SK-MEL-5 (cell line): ENCODE results near the gene SPCS3. TPM values are rescaled to one million over a fixed set of nuclear protein-coding genes. Genes with fewer than 3 reads are reported as not detected.
"Not testable (repeated sequence)": the region's sequence is repeated elsewhere in the genome, so short reads cannot be mapped to it uniquely, and the experiment has no call there.

Experiments used
- DNase-seq: peaks from one replicate; pipeline ENCODE4 v3.0.0-alpha.2; 2016; ENCODE audit warnings: low read depth, low spot score
- in situ Hi-C: cut with HindIII; loops from 2 replicates; pipeline ENCODE4 v1.10.0; 2016; ENCODE audit warnings: low sequenced_read_pairs, high pct_unique_total_duplicates, low pct_unique_long_range_greater_than_20kb
- total RNA-seq: library from RNA; depleted of rRNA; stranded (reverse); fragments of >200 nt; shearing (Covaris generic); gene quantifications from 2 replicates; pipeline ENCODE4 v1.2.3, GENCODE V29; 2014

SPCS3 gene
- total RNA-seq, 1 experiment from 2014 or later = 157 TPM

GRCh38 chr4:176300036-176300435 is 19.7 kb upstream of the SPCS3 start:
- no peak for DNase-seq
- in situ Hi-C loops = no loop called here

DNA sequence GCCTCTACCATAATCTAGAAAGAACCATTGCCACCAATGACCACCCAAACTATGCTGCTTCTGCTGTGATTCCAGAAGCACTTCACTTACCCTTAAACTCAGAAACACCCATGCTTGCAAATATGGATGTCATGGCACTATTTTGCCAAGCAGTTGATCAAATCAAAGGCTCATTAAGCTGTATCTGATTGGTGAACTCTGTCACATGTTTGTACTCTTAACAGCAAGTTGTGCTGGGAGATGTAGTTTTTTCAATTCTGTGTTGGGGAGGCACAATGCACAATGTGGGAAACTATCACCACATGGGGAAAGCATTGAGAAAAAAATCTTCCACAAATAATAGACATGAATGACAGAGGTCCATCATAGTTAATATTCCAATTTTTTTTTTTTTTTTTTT is 19.2 kb upstream of the SPCS3 start:
- no peak for DNase-seq
- in situ Hi-C loops = no loop called here

- in situ Hi-C loops = no loop called here
- DNase-seq = no peak
Measured at GRCh38 chr4:176302283-176303275, 17.2 kb upstream of the SPCS3 start.

GRCh38 chr4:176303938-176304337 is 15.8 kb upstream of the SPCS3 start:
- in situ Hi-C loops = no loop called here

DNA sequence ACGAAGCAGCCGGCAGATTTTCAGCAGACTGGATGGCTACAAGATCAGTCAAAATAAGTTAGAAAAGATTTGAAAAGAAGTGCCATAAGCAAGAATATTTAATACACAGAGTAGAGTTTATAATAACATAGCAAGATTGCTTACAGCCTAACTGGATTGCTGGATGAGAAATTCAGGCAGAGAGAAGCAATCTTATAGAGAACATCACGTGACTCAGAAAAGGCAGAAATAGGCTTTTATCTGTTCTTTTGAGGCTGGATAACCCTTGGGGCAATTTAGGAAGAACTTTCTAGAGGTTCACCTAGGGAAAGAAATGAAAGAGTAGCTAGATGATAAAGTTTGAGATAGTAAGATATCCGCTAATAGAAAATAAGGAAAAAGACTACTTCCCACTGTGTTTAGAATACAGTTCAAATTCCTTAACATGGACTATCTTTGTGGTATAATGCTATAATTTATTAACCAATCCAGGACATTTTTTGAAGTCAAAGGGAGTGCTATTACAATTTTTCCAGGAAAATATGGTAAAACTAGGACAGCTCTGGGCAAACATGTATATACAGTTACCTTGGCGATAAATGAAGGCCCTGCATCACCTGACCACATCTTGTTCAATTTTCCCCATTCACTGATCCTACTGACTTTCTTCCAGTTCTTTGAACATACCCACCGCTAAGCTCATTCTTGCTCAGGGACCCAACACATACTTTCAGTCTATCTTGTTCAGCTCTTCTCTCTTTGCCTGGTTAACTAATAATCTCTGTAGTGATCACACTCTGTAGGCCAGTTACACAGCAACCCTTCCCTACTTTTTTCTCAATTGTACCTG is 12.7 kb upstream of the SPCS3 start:
- in situ Hi-C loops = no loop called here
- no peak for DNase-seq

More at GRCh38 chr4:176303938-176304337, 15.8 kb upstream of the SPCS3 start:
- DNase-seq = no peak

DNA sequence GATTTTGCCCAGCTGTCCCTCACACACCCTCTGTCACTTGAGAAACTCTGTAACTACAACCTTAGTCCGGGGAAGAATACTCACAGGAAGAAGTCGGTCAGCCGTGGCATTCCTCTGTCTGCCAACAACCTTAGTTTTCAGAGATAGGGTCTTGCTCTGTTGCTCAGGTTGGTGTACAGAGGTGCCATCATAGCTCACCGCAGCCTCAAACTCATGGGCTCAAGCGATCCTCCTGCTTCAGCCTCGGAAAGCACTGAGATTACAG is 12.2 kb upstream of the SPCS3 start:
- in situ Hi-C loops = no loop called here
- no peak for DNase-seq

GRCh38 chr4:176308441-176308840 is 11.3 kb upstream of the SPCS3 start:
- no peak for DNase-seq
- in situ Hi-C loops = no loop called here

- DNase-seq = no peak
- in situ Hi-C loops = no loop called here
Measured at GRCh38 chr4:176309046-176309445, 10.7 kb upstream of the SPCS3 start.

- DNase-seq = no peak
- in situ Hi-C loops = no loop called here
Measured at GRCh38 chr4:176309772-176310171, 10.0 kb upstream of the SPCS3 start.

DNA sequence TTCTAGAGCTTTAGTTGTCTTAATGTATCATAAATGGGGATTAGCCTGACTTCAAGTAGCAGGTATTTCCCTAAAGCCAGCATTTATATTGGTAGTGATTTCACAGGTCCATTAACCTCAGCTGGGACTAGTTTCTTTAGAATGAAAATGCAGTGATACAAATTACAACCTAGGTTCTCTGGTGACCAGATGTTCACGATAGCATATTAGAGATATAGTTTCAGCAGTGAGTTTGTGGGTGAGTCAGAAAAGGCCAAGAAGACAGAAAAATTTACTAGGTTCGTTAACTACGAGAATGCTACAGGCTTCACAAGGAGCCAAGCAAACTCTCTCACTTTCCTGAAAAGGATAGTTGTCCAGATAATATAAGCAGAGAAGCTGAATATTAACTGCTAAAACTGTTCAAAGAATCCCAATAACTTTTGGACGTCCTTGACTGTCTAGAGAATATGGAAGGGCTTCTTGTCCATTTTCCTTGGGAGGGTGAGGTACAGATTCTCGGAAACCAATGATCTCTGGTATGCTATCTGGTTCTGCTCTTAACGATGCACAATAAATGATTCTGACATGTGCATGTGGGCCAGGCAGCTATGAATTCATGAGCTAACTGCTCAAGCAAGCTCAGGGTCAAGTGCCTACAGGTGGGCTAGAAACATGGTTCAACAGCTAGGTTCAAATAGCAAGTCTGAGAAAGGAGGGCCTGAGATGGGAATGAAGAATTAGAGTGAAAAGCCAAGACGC is 6.0 kb upstream of the SPCS3 start:
- in situ Hi-C loops = no loop called here

GRCh38 chr4:176319151-176319703 is 539 bp upstream of the SPCS3 start:
- peak; percentile 50 for DNase-seq
- in situ Hi-C loops = no loop called here

More for the DNA sequence above, 6.0 kb upstream of the SPCS3 start:
- DNase-seq = no peak

DNA sequence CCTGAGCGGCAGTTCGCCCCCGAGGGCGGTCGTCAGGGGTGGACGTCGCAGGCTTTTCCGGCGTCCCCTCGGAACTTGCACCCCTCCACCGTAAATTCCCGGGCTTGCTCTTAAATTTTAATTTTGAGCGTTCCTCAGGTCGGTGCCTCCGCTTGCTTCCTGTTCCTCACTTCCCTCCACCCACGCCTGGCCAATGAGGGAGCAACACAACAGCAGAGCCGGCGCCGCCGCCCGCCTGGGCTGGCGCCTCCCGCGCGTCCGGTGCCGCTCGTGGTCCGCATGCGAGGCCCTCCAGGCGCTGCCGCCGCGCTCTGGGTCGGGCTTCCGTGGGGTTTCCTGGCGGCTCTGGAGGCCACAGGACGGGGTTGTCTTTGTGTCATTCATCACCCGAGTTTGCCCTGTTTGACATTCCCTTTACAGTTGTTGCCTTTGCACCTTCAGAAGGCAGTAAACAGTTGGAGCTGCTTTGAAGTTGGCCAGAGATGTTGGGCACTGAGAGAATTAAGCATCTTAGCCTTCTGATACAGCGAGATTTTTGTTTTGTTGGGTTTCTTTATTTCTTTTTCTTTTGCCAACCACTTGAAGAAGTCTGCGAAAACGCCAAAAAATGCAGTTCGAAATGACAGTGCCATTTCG is 692 bp downstream of the SPCS3 start:
- in situ Hi-C loops = no loop called here
- DNase-seq = peak; percentile 83

GRCh38 chr4:176320976-176321361 is 1.2 kb downstream of the SPCS3 start:
- DNase-seq = no peak

GRCh38 chr4:176321589-176321988 is 1.8 kb downstream of the SPCS3 start:
- in situ Hi-C loops = no loop called here
- no peak for DNase-seq

More at GRCh38 chr4:176320976-176321361, 1.2 kb downstream of the SPCS3 start:
- in situ Hi-C loops = no loop called here

DNA sequence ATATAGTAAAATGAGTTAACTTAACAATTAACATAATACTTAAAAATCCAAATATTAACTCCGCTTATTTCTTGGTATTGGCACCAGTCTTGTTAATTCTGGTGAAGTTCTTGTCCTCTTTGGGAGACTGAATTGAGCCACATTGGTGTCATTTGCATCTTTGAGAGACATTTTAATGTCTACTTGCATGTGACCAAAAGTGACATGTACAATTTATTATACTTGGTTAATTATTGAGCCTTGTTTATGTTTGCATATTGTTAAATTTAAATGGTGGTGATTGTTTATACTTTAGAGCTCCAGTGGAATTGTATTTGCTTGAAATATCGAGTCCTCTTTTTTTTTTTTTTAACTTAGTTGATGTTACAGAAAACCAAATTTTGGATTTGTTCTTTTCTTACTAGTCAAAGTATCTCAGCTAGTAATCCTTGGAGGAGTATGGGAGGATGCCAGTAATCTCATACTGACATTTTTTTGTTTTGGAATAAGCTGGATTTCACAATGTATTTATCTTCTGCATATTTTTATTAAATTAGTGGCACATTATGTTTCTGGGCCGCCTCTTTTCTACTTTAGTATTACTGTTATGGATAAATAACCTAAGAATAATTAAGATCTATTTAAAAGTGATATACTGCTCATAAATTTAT is 3.9 kb downstream of the SPCS3 start:
- DNase-seq = no peak
- in situ Hi-C loops = no loop called here

- DNase-seq, in situ Hi-C loops: not testable (repeated sequence)
Measured at GRCh38 chr4:176324876-176325275, 5.1 kb downstream of the SPCS3 start.

DNA sequence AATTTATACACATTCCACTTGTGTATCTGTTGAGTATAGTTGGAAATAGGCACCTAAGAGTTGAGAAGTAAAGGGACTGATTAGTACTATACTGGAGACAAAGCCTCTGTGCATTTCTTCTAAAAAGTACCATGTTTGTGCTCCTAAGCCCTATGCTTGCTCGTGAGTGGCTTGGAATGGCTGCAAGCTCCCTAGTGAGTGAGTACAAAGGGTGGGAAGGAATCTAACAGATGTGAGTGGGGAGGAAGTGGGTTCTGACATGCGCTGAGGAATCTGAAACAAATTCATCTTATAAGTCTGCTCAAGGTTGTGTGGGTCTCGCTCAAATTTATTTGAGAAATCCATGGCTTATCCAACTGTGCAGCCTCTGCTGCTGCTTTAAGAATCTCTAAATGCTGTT is 13.3 kb downstream of the SPCS3 start:
- in situ Hi-C loops = no loop called here
- DNase-seq = no peak
